Stomach (tissue), 9 donors: ENCODE data around the gene ZFP90. TPM values are rescaled to one million over a fixed set of nuclear protein-coding genes. Genes with fewer than 3 reads are reported as not detected.

ENCODE experiments used
- DNase-seq, 2 donors: peaks; one replicate each; pipeline versions ENCODE4 v3.0.0 to v3.0.0-alpha.2; 2013 to 2019
- H3K27ac ChIP-seq, 5 donors: fragments of 200-600 bp in 4 of 5; sonication (generic) in 4 of 5; one replicate each; pipeline ENCODE4 v1.5.1; 2013 to 2019; ENCODE audit warnings: mild to moderate bottlenecking in 1 of 5, moderate library complexity in 1 of 5
- H3K27me3 ChIP-seq, 3 donors: fragments of 200-600 bp; sonication (generic); one replicate each; pipeline ENCODE4 v1.5.1; 2017 to 2019; ENCODE audit warnings: mixed run types in 1 of 3
- H3K36me3 ChIP-seq, 4 donors: fragments of 200-600 bp; sonication (generic); 1 replicate in 3 of 4; 2 replicates in 1 of 4; pipeline ENCODE4 v1.5.1; 2016 to 2019
- H3K4me1 ChIP-seq, 4 donors: fragments of 200-600 bp; sonication (generic); one replicate each; pipeline ENCODE4 v1.5.1; 2016 to 2019
- H3K4me3 ChIP-seq, 4 donors: fragments of 200-600 bp; sonication (generic) in 3 of 4; one replicate each; pipeline ENCODE4 v1.5.1; 2016 to 2019; ENCODE audit warnings: mild to moderate bottlenecking in 1 of 4
- H3K9me3 ChIP-seq, 4 donors: fragments of 200-600 bp; sonication (generic); one replicate each; pipeline ENCODE4 v1.5.1; 2016 to 2019
- EP300 ChIP-seq: sonication (generic); formaldehyde crosslinking; IDR thresholded peaks from one replicate; pipeline ENCODE4 v1.6.1; 2017; ENCODE audit warnings: antibody characterized with exemption
- POLR2A ChIP-seq, 4 donors: fragments of 450-650 bp; IDR thresholded peaks; one replicate each; pipeline ENCODE4 v1.6.1; 2016; ENCODE audit warnings: antibody characterized with exemption in 4 of 4, control low read depth in 2 of 4, mild to moderate bottlenecking in 1 of 4, moderate library complexity in 1 of 4
- POLR2AphosphoS5 ChIP-seq, 3 donors: sonication (generic); formaldehyde crosslinking; IDR thresholded peaks; one replicate each; pipeline ENCODE4 v1.6.1; 2016; ENCODE audit warnings: antibody characterized with exemption in 3 of 3
- WGBS, 5 donors: extraction: QIAGEN DNeasy Blood & Tissue Kit in 3 of 5; methylation state at CpG; one replicate each; pipeline versions ENCODE4 v1.1.5 to v1.1.7; 2013 to 2018; 5-methylcytosine and 5-hydroxymethylcytosine counted together
- intact Hi-C: fragments of 100-400 bp; cut with DNase I; formaldehyde crosslinking; loops from one replicate; pipeline ENCODE4 v1.15.1; 2023; ENCODE audit warnings: low total_unique reads
- polyA plus RNA-seq, 3 donors: library from polyadenylated mRNA; stranded (reverse); fragments of 200-250 nt; gene quantifications; one replicate each; pipeline ENCODE4 v1.2.3, GENCODE V29; 2013
- total RNA-seq, 5 donors: library from RNA; depleted of rRNA; stranded (reverse); fragments of >200 nt; gene quantifications; one replicate each; pipeline versions ENCODE4 v1.1.0 to v1.2.3, GENCODE V29; 2014 to 2016
- TF ChIP-seq, protein P1 (sequence below), 7 experiments: fragments of 450-650 bp in 4 of 7; fragments of 200-600 bp in 3 of 7; sonication (generic) in 3 of 7; IDR thresholded peaks; one replicate each; pipeline ENCODE4 v1.5.1; 2016 to 2019; ENCODE audit warnings: antibody characterized with exemption in 7 of 7, control low read depth in 2 of 7, mild to moderate bottlenecking in 1 of 7
- donor health status: healthy with polysubstance abuse.
- donor health status: Bipolar disorder and iron deficiency.
- donor health status: healthy.

Gene ZFP90
- total and polyA plus RNA-seq, 8 donors, result 6.2 to 28.1 (median 14.4) TPM

DNA sequence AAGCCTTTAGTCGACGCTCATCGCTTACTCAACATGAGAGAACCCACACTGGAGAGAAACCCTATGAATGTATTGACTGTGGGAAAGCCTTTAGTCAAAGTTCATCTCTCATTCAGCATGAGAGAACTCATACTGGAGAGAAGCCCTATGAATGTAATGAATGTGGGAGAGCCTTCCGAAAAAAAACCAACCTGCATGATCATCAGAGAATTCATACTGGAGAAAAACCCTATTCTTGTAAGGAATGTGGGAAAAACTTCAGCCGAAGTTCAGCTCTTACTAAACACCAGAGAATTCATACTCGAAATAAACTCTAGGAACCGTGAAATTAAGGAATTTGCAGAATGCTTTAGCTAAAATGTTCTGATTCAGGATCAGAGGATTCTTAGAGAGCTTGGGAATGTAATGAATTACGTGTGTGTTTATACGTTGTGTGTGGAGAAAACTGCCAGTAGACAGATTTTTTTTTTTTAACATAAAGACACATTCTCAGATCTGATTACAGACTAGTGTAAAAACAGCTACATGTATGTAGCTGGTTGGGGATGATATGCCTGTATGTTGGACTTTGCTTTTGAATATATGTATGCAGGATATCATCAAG is 25.4 kb downstream of the ZFP90 start:
- Histone ChIP-seq H3K27ac (no peak overlapping the region), H3K27me3 (no peaks in the 10 kb centered on the region), H3K36me3 (peaks cover 44 to 74% (median 46%) of the 10 kb centered on the region in 4 donors), H3K9me3 (peaks cover 78 to 100% (median 100%) of the 10 kb centered on the region in 4 donors), H3K4me1 (no peaks in the 10 kb centered on the region), H3K4me3 (no peak overlapping the region)
- 94 to 99% (median 96%) methylated on average over 9 of the region's 9 CpGs for WGBS, 5 donors
- no peak for TF ChIP-seq POLR2A (IDR thresholded peaks at IDR 0.05)
- TF ChIP-seq EP300, result no peak
- TF ChIP-seq POLR2AphosphoS5 (IDR thresholded peaks at IDR 0.05), result no peak
- TF ChIP-seq, protein P1, sequence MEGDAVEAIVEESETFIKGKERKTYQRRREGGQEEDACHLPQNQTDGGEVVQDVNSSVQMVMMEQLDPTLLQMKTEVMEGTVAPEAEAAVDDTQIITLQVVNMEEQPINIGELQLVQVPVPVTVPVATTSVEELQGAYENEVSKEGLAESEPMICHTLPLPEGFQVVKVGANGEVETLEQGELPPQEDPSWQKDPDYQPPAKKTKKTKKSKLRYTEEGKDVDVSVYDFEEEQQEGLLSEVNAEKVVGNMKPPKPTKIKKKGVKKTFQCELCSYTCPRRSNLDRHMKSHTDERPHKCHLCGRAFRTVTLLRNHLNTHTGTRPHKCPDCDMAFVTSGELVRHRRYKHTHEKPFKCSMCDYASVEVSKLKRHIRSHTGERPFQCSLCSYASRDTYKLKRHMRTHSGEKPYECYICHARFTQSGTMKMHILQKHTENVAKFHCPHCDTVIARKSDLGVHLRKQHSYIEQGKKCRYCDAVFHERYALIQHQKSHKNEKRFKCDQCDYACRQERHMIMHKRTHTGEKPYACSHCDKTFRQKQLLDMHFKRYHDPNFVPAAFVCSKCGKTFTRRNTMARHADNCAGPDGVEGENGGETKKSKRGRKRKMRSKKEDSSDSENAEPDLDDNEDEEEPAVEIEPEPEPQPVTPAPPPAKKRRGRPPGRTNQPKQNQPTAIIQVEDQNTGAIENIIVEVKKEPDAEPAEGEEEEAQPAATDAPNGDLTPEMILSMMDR (IDR thresholded peaks at IDR 0.05), result no peak
- intact Hi-C loops, result no loop called here
- no peak for DNase-seq

DNA sequence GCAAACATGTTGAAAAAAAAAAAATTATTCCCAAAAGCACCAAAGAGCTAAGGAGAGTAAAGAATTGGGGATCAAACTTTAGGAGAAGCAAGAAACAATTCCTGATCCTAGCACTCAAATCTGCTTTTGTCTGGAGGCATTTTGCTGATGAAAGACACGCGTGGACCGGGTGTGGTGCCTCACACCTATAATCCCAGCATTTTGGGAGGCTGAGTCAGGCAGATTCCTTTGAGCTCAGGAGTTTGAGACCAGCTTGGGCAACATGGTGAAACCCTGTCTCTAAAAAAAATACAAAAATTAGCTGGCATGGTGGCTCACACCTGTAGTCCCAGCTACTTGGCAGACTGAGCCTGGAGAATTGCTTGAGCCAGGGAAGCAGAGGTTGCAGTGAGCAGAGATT is 35.4 kb downstream of the ZFP90 start:
- H3K36me3 ChIP-seq, result peaks cover 0 to 10% (median 3%) of the 10 kb centered on the region in 4 donors
- H3K27me3 ChIP-seq, result no peaks in the 10 kb centered on the region
- H3K4me1 ChIP-seq, result no peaks in the 10 kb centered on the region
- no peak for DNase-seq
- H3K9me3 ChIP-seq, result peaks cover 26 to 99% (median 94%) of the 10 kb centered on the region in 4 donors
- 81 to 98% (median 95%) methylated on average over 3 of the region's 3 CpGs for WGBS, 5 donors
- H3K27ac ChIP-seq, result no peak overlapping the region
- intact Hi-C loops, result no loop called here
- H3K4me3 ChIP-seq, result no peak overlapping the region
- TF ChIP-seq POLR2AphosphoS5 (IDR thresholded peaks at IDR 0.05) (no peak), POLR2A (IDR thresholded peaks at IDR 0.05) (no peak)

DNA sequence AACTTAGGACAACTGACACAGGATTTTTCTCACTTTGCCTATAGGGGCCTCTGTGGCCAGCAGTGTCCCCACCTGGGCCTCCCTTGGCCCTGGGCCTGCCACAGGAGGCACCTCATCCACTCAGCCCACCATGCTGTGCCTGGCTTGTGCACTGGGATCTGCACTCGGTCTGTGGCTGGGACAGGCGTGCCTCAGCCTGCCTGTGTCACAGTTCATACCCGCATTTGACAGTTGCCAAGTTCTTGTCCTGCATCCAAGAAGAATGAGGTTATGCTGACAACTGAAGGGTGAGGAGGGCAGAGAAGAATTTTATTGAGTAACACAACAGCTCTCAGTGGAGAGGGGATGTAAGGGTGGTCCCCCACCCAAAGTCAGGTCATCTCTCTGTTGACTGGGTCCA is 36.0 kb downstream of the ZFP90 start:
- intact Hi-C loops, result no loop called here
- H3K9me3 ChIP-seq, result peaks cover 26 to 99% (median 93%) of the 10 kb centered on the region in 4 donors

DNA sequence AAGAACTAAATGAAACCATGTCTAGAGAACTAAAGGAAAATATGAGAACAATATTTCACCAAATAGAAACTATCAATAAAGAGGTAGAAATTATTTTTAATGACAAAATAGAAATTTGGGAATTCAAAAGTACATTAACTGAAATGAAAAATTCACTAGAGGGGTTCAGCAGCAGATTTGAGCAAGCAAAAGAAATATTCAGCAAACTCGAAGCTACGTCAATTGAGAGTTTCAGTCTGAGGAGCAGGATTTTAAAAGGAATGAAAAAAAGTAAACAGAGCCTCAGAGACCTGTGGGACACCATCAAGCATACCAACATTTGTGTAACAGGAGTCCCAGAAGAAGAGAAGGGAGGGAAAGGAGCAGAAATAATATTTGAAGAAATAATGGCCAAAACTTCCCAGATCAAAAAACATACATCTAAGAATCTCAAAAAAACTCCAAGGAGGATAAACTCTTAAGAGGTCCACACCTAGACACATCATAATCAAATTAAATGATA is 38.3 kb downstream of the ZFP90 start:
- Histone ChIP-seq H3K27me3 (no peaks in the 10 kb centered on the region), H3K9me3 (peaks cover 19 to 99% (median 86%) of the 10 kb centered on the region in 4 donors), H3K4me3 (no peak overlapping the region), H3K36me3 (peaks cover 0 to 16% (median 1%) of the 10 kb centered on the region in 4 donors), H3K27ac (no peak overlapping the region), H3K4me1 (no peaks in the 10 kb centered on the region)
- 87 to 97% (median 94%) methylated on average over 2 of the region's 2 CpGs for WGBS, 5 donors
- no peak for DNase-seq
- intact Hi-C loops, result no loop called here
- TF ChIP-seq, protein P1 (IDR thresholded peaks at IDR 0.05), result no peak
- TF ChIP-seq EP300, result no peak
- no peak for TF ChIP-seq POLR2A (IDR thresholded peaks at IDR 0.05)
- no peak for TF ChIP-seq POLR2AphosphoS5 (IDR thresholded peaks at IDR 0.05)

More for the DNA sequence above, 36.0 kb downstream of the ZFP90 start:
- Histone ChIP-seq H3K27ac (no peak overlapping the region), H3K4me1 (no peaks in the 10 kb centered on the region), H3K4me3 (no peak overlapping the region), H3K36me3 (peaks cover 0 to 11% (median 5%) of the 10 kb centered on the region in 4 donors), H3K27me3 (no peaks in the 10 kb centered on the region)
- TF ChIP-seq POLR2A (IDR thresholded peaks at IDR 0.05) (no peak), POLR2AphosphoS5 (IDR thresholded peaks at IDR 0.05) (no peak), EP300 (no peak)
- TF ChIP-seq, protein P1 (IDR thresholded peaks at IDR 0.05), result no peak
- DNase-seq, result no peak
- WGBS, 5 donors, result 95 to 100% (median 97%) methylated on average over 3 of the region's 3 CpGs
